ENCODE results near the gene C17orf114.

Gene C17orf114

DNA sequence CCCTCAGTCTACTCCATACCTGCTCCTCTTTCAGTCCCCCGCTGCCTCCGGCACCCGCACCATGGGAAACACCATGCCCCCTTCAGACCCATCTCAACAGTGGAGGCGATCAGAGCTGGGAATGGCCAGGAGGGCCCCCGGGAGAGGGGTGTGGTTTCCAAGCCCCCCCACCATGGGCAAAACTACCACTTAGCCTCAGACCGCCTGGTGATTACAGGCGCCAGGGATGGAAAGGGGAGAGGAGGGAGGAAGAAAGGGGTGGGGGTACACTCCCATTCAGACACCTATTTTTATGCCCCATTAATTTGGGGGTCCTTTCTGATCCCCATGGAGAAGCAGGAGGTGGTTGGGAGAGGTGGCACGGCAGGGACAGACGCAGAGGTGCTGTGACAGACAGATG, at the start of gene C17orf114:
Gene C17orf114 (minus strand): TSS at position 101 of the 400 bp plus-strand sequence.
- TF ChIP-seq MYC (IDR thresholded peaks at IDR 0.05; ENCODE audit: low read depth, low read length) (no peak), POLR2A (IDR thresholded peaks at IDR 0.05; ENCODE audit: extremely low read depth, insufficient read length) (no peak), MAX (IDR thresholded peaks at IDR 0.05; ENCODE audit: low read depth, low read length) (no peak)
- TF ChIP-seq, protein P1, sequence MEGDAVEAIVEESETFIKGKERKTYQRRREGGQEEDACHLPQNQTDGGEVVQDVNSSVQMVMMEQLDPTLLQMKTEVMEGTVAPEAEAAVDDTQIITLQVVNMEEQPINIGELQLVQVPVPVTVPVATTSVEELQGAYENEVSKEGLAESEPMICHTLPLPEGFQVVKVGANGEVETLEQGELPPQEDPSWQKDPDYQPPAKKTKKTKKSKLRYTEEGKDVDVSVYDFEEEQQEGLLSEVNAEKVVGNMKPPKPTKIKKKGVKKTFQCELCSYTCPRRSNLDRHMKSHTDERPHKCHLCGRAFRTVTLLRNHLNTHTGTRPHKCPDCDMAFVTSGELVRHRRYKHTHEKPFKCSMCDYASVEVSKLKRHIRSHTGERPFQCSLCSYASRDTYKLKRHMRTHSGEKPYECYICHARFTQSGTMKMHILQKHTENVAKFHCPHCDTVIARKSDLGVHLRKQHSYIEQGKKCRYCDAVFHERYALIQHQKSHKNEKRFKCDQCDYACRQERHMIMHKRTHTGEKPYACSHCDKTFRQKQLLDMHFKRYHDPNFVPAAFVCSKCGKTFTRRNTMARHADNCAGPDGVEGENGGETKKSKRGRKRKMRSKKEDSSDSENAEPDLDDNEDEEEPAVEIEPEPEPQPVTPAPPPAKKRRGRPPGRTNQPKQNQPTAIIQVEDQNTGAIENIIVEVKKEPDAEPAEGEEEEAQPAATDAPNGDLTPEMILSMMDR (IDR thresholded peaks at IDR 0.05; ENCODE audit: low read depth, low read length): no peak
- DNase-seq (ENCODE audit: low read depth): no peak

DNA sequence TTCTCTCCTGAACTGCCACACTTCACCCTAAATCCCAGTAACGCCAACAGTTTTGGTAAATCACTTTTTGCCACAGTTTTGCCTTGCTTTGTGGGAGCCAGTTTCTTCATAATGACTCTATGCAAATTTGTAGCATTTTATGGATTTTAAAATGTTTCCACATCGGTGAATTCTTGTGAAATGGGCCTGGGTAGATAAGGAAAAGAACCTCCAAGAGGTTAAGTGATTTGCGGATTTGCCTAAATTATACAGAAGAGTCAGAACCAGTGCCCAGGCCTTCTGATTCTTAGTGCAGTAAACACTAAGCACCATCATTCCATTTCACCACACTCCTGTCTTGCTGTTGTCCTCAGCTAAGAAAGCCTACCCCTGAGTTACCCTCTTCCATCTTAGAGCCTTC, 49.0 kb upstream of the C17orf114 start:
- TF ChIP-seq, protein P1 (IDR thresholded peaks at IDR 0.05; ENCODE audit: low read depth, low read length): no peak
- no peak for TF ChIP-seq MYC (IDR thresholded peaks at IDR 0.05; ENCODE audit: low read depth, low read length)
- TF ChIP-seq POLR2A (IDR thresholded peaks at IDR 0.05; ENCODE audit: extremely low read depth, insufficient read length): no peak
- no peak for TF ChIP-seq MAX (IDR thresholded peaks at IDR 0.05; ENCODE audit: low read depth, low read length)

More for the DNA sequence above, at the start of gene C17orf114:
- no peak within 1 kb of the TSS for H3K4me3 ChIP-seq (ENCODE audit: low read depth, low read length)

GRCh38 chr17:4850246-4850645, 48.1 kb upstream of the C17orf114 start:
- DNase-seq (ENCODE audit: low read depth): no peak
- TF ChIP-seq MAX (IDR thresholded peaks at IDR 0.05; ENCODE audit: low read depth, low read length) (no peak), POLR2A (IDR thresholded peaks at IDR 0.05; ENCODE audit: extremely low read depth, insufficient read length) (no peak), MYC (IDR thresholded peaks at IDR 0.05; ENCODE audit: low read depth, low read length) (no peak)
- TF ChIP-seq, protein P1 (IDR thresholded peaks at IDR 0.05; ENCODE audit: low read depth, low read length): no peak
- no peak overlapping the region for H3K4me3 ChIP-seq (ENCODE audit: low read depth, low read length)

More for the DNA sequence above, 49.0 kb upstream of the C17orf114 start:
- no peak for DNase-seq (ENCODE audit: low read depth)
- H3K4me3 ChIP-seq (ENCODE audit: low read depth, low read length): no peak overlapping the region

GRCh38 chr17:4849011-4849536, 46.9 kb upstream of the C17orf114 start:
- no peak for DNase-seq (ENCODE audit: low read depth)
- TF ChIP-seq MYC (IDR thresholded peaks at IDR 0.05; ENCODE audit: low read depth, low read length): no peak
- no peak for TF ChIP-seq POLR2A (IDR thresholded peaks at IDR 0.05; ENCODE audit: extremely low read depth, insufficient read length)
- no peak for TF ChIP-seq MAX (IDR thresholded peaks at IDR 0.05; ENCODE audit: low read depth, low read length)
- TF ChIP-seq, protein P1 (IDR thresholded peaks at IDR 0.05; ENCODE audit: low read depth, low read length): no peak
- H3K4me3 ChIP-seq (ENCODE audit: low read depth, low read length): no peak overlapping the region

- no peak for DNase-seq (ENCODE audit: low read depth)
- no peak overlapping the region for H3K4me3 ChIP-seq (ENCODE audit: low read depth, low read length)
- no peak for TF ChIP-seq MAX (IDR thresholded peaks at IDR 0.05; ENCODE audit: low read depth, low read length)
- TF ChIP-seq POLR2A (IDR thresholded peaks at IDR 0.05; ENCODE audit: extremely low read depth, insufficient read length): no peak
- TF ChIP-seq, protein P1 (IDR thresholded peaks at IDR 0.05; ENCODE audit: low read depth, low read length): no peak
- no peak for TF ChIP-seq MYC (IDR thresholded peaks at IDR 0.05; ENCODE audit: low read depth, low read length)
Observed at GRCh38 chr17:4846635-4847390, 44.7 kb upstream of the C17orf114 start.

All from NB4 (cell line).